Liver (tissue), 3 donors: ENCODE data around the gene VIP.

Experiments
- ATF3 ChIP-seq: IDR thresholded peaks from 2 replicates; pipeline ENCODE4 v1.6.1; 2016; ENCODE audit warnings: antibody characterized with exemption
- CTCF ChIP-seq: fragments of 150-350 bp; IDR thresholded peaks from 2 replicates; pipeline ENCODE4 v1.5.1; 2017; ENCODE audit warnings: improper control_type of control experiment, low read depth, low read length; ENCODE audit not compliant: missing input control
- EGR1 ChIP-seq, 2 donors: IDR thresholded peaks; 2 replicates each; pipeline ENCODE4 v1.6.1; 2016 to 2018; ENCODE audit warnings: antibody characterized with exemption in 2 of 2, low read depth in 2 of 2
- GABPA ChIP-seq, 2 donors: IDR thresholded peaks in 1 of 2; conservative IDR thresholded peaks in 1 of 2; 2 replicates each; pipeline ENCODE4 v1.6.1; 2016; ENCODE audit warnings: antibody characterized with exemption in 2 of 2, mild to moderate bottlenecking in 1 of 2, moderate library complexity in 1 of 2
- HNF4A ChIP-seq, 2 donors: conservative IDR thresholded peaks; 2 replicates each; pipeline ENCODE4 v1.6.1; 2016; ENCODE audit warnings: antibody characterized with exemption in 2 of 2, mild to moderate bottlenecking in 2 of 2
- JUND ChIP-seq, 2 donors: IDR thresholded peaks; 2 replicates each; pipeline ENCODE4 v1.6.1; 2016; ENCODE audit warnings: antibody characterized with exemption in 2 of 2
- MAX ChIP-seq: IDR thresholded peaks from 2 replicates; pipeline ENCODE4 v1.6.1; 2016; ENCODE audit warnings: antibody characterized with exemption
- RAD21 ChIP-seq, 2 donors: IDR thresholded peaks; 2 replicates each; pipeline ENCODE4 v1.6.1; 2016; ENCODE audit warnings: antibody characterized with exemption in 2 of 2, mild to moderate bottlenecking in 2 of 2
- REST ChIP-seq: IDR thresholded peaks from 2 replicates; pipeline ENCODE4 v1.6.1; 2016; ENCODE audit warnings: antibody characterized with exemption, mild to moderate bottlenecking
- SP1 ChIP-seq: IDR thresholded peaks from 2 replicates; pipeline ENCODE4 v1.6.1; 2018; ENCODE audit warnings: antibody characterized with exemption, mild to moderate bottlenecking
- TAF1 ChIP-seq: conservative IDR thresholded peaks from 2 replicates; pipeline ENCODE4 v1.6.1; 2016; ENCODE audit warnings: antibody characterized with exemption, mild to moderate bottlenecking
- YY1 ChIP-seq: IDR thresholded peaks from 2 replicates; pipeline ENCODE4 v1.6.1; 2016; ENCODE audit warnings: antibody characterized with exemption, mild to moderate bottlenecking
- ZBTB33 ChIP-seq: IDR thresholded peaks from 2 replicates; pipeline ENCODE4 v1.6.1; 2016; ENCODE audit warnings: antibody characterized with exemption
- donor health status: healthy.
- donor health status: healthy.

DNA sequence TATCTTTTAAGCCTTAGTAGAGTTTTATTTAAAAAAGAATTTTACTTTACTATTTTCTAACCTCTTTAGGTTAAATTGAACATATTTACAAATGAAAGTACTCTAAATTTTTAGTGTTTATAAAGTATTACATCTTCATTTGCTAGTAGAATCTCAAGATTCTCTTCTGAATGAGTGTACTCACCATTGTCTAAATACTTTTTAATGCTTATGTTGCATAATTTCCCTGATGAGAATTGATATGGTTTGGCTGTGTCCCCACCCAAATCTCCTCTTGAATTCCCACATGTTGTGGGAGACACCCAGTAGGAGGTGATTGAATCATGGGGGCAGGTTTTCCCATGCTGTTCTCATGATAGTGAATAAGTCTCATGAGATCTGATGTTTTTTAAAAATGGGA lies 53.6 kb downstream of the VIP start:
- TF ChIP-seq CTCF (no peak), ZBTB33 (no peak), MAX (no peak), EGR1 (IDR thresholded peaks at IDR 0.05; ENCODE audit: low read depth in 2 of 2) (no peak), SP1 (no peak), HNF4A (conservative IDR thresholded peaks at IDR 0.05) (no peak), GABPA (IDR thresholded peaks at IDR 0.05 in 1 of 2, conservative IDR thresholded peaks at IDR 0.05 in 1 of 2) (no peak), RAD21 (IDR thresholded peaks at IDR 0.05) (no peak), REST (no peak), ATF3 (no peak), JUND (IDR thresholded peaks at IDR 0.05) (no peak), TAF1 (no peak), YY1 (no peak)
